RCC 7860 (cell line): ENCODE data around the gene DYRK1A.
"Not testable (repeated sequence)": the region's sequence is repeated elsewhere in the genome, so short reads cannot be mapped to it uniquely, and the experiment has no call there.

Experiments
- DNase-seq: peaks from one replicate; pipeline ENCODE4 v3.0.0-alpha.2; 2015; ENCODE audit warnings: low spot score
- FAIRE-seq: peaks from 2 replicates; lab custom pipeline; 2012; peaks lifted over from hg19 to GRCh38; lab: Jason Lieb, UNC

Gene DYRK1A

DNA sequence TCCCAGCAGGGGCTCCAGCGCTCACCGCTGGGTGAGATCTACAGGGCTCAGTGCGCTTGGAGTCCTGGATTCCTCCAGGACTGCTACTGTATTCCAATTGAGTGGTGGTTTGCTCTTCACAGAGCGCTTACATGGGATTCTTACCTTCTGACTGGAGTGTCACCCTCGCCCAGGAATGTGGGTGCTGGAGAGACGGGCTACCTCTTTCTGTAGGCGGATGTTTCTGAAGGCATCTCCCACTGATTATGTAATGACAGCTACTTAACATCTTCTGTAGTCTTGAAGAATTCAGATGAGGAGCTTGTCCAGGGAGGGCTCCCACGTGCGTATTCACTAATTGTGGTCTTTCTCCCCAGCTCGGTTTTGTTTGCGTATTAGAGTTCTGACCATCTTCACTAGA lies 154.2 kb downstream of the DYRK1A start:
- DNase-seq (no peak), FAIRE-seq (no peak)

DNA sequence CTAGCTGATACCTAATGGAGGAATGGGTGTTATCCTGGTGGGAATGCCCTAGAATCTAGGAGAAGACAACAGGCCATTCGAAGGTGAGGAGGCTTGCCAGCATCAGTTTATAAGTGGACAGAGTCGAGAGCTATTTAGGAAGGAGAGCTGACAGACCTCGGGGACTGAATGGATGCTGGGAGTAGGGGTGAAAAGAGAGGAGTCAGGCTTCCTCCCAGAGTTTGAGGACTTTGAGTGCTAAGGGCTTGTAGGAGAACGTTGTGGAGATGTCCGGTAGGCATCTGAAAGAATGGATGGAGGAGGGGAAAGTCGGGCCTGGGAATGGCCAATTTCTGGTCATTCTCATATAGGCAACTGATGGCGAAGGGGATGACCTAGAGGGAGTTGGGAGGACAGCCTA lies 155.1 kb downstream of the DYRK1A start:
- DNase-seq, result no peak
- no peak for FAIRE-seq

DNA sequence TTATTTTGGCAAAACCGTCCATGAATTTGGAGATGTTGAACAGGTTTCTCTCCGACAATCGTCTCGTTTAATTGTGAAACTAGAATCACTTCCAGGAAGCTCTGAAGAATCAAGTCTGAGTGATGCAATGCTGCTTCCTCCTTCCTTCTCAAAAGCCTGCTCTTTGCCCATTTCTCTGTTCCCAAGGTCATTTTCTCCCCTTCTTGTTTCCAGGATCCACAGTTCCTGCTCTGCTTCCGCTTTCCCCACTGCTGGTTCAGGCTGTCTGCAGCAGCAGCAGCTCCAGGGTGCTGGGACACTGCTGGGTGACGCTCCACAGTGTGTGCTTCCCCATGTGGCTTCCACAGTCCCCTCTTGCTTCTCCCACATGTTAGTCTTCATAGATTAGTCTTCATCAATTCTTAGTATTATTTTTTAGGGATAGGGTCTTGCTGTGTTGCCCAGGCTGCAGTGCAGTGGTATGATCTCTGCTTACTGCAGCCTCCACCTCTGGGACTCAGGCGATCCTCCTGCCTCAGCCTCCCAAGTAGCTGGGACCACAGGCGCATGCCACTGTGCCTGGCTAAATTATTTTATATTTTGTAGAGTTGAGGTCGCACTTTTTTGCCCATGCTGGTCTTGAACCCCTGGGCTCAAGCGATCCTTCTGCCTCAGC lies 156.2 kb downstream of the DYRK1A start:
- DNase-seq, result no peak
- FAIRE-seq, result no peak

DNA sequence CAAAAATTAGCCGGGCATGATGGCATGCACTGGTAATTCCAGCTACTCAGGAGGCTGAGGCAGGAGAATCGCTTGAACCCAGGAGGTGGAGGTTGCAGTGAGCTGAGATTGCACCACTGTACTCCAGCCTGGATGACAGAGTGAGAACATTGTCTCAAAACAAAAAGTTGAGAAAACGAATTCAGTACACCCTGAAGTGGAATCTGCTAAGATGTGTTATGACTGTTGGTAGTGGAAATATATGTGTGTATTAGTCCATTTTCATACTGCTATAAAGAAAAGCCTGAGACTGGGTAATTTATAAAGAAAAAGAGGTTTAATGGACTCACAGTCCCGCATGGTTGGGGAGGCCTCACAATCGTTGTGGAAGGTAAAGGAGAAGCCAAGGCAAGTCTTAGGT lies 158.4 kb downstream of the DYRK1A start:
- DNase-seq, FAIRE-seq: not testable (repeated sequence)

DNA sequence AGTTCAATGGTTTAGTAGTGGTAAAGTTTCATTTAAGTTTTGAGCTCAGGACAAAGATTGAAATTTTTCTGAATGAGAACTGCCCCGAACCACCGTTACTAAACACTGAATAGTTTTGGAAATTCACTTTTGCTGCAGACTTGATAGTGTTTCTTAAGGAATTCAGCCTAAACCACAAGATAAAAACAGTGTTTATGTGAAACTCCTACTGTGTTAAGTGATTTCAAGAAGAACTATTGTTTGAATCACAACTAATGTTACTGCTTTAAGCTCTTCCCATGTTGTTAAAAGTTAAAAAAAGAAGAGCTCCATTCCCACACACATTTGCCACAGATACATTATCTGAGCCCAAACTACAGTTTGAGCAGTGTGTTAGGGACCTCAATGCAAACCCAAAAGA lies 159.2 kb downstream of the DYRK1A start:
- FAIRE-seq, result no peak
- DNase-seq, result no peak

DNA sequence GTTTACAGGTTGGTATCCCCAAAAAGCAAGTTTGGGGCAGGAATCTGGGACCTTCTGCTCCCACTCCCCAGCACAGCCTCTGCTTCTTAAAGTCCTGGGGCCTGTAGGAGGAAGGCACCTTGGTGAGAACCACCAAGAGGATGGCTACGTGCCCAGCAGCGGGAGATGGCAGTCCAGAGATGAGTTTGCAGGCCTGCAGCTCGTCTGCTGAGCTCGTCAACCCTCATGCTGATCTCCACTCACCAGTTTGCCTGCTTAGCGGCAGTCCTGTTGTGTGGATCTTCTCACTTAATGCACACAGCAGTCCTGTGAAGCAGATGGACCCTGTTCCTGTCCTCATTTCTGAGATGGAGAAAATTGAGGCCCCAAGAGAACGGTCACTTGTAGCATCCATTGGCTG lies 160.5 kb downstream of the DYRK1A start:
- no peak for DNase-seq

DNA sequence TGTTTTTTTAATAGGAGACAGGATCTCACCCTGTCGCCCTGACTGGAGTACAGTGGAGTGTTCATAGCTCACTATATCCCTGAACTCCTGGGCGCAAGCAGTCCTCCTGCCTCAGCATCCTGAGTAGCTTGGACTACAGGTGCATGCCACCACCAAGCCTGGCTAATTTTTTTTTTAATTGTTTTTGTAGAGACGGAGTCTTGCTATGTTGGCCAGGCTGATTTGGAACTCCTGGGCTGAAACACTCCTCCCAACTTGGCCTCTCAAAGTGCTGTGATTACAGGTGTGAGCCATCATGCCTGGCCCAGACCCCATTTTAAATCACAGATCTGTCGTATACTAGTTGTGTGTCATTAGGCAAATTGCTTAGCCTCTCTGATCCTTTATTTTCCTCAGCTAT lies 161.1 kb downstream of the DYRK1A start:
- DNase-seq (no peak), FAIRE-seq (no peak)

More for the DNA sequence above, 160.5 kb downstream of the DYRK1A start:
- no peak for FAIRE-seq

DNA sequence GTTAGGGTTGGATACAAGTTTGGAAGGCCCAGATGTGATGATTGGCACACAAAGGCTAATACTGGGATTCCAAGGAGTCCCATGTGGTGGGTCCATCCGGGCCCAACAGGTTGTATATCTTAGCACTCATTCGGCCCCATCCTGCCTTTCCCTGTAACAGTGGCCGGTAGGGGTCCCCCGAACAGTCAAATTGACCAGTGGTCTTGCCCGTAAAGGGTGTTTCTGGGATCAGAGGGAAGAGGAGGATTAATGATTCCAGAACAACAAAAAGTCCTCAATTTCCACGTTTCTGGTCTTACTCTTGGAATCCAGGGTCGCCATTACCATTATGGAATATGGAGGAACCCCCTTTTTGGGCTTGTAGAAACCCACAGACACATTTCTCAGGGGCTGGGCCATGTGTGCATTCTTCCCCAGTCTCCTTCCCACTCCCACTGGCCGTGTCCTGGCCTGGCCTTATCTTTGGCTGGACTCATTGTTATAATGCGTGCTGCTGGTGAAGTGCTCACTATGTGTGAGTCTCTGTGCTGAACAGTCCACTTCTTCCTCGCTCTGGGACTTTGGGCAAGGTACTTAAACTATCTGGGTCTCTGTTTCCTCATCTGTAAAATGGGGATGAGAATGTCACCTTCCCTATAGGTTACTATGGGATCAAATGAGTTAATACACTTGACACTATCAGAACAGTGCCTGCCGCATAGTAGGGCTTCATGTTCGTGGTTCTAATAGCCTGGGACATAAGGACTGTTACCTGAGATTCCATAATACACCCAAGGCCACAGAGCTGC lies 161.8 kb downstream of the DYRK1A start:
- FAIRE-seq (no peak), DNase-seq (no peak)

DNA sequence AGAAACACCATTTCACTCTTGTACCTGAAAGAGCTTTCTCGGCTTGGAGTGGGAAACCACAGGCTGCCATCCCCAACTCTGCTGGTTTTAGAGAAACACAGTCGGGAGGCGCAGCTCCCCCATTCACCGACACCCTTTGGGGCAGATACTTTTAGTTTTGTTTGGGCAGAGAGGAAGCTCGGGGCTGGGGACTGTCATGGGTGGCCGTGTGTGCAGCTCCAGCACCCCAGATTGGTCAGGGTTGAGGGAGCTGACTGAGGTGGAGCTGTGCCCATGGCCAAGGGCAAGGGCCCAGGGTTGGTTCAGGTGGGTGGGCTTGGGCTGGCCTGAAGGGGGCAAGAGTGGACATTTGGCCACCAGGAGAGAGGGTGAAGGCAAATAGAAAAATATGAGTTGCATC lies 163.1 kb downstream of the DYRK1A start:
- FAIRE-seq, result no peak
- no peak for DNase-seq

DNA sequence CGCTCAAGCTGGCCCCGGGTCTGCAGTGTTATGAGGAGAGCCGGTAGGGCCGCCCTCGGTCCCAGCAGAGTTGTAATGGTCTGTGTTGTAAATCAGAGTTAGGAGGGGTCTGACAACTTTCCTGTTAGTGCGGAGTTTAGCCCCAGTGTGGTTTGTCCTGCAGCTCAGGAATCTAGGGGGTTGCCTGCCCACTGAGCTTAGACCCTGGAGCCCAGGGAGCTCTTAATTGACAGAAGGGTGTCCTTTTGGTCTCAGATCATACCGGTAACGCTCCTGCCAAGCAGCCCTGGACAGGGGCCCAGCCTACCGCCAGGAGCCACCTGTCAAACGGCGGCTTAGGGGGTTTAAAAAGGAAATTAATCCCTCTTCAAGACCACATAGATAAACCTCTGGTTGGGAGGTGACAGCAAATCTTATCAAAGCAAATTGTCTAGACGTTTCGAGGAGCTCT lies 164.4 kb downstream of the DYRK1A start:
- no peak for DNase-seq
- FAIRE-seq, result no peak

DNA sequence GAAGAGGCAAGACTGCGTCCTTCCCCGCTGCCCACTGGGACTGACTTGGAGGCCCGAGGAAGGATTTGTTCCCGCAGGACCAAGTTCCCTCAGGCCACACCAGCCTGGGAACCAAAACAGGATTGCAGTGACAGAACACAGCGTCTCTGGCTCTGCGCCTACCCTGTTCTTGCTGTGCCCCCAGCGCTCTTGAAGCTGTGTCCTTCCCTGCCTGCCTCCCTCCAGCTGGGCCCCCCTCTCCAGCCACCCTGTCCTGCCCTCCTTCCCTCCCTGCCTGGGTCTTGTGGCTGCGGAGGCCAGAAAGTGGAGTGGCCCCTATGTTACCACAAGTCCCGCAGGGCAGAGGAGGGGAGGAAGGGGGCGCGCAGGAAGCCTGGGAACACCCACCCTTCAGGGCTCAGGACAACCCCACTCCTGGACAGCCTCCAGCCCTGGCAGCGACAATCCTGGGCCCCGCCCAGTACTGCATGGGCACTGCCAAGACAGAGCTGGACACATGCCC lies 164.9 kb downstream of the DYRK1A start:
- FAIRE-seq, result no peak
- no peak for DNase-seq

DNA sequence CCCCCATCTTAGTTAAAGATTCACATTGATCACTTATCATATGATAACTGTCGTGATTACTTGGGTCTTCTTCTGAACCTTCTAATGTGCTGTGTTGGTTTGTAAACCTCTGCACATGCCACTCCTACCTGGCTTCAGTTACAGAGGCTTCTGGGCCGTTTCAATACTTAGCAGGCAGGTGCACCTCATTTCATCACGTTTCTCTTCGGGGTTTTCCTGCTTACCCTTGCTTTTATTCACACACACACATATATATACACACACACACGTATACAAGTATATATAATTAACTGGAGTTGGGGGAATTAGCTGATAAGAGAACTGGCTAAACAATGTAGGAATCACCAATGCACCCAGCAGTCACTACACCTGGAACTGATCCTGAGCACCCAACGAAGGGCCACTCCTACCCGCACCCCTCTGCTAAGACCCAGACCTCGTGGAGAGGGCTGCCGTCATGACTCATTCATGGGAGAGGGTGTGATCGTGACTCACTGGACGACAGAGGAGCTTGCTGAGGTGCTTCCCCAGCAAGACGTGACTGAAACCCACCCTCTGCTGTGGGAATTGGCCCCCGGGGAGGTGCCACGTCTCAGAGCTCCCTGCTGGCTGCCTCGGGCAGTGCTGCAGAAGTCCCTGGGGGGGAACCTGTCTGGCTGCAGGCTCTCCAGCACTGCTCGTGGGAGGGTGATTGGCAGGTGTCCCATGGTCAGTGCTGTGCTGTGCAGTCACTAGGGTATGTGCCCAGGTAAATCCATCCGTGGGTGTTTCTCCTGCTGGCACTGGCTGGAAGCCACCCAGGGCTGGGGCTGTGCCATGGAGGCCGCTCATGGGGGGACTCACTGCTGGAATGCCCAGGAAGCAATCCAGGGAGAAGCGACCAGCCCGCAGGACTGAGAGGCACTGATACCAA lies 166.6 kb downstream of the DYRK1A start:
- FAIRE-seq (no peak), DNase-seq (peak; percentile 58)

DNA sequence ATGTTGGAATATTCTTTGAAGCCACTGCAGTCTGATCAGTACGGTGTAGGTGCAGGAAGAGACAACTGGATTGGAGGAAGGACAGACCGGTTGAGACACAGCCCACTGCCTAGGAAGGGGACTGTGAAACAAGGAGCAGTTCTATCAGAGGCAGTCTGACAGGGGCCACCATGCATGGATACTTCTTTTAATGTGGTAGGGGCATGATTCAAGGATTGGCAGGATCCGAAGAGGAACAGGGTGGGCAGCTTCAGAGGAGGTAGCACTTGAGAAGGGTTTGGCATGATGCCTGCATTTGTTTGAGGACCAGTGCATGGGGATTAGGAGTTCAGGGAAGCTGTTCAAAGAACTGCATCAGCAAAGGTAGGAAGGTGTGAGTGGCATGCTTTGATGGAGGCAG lies 167.9 kb downstream of the DYRK1A start:
- DNase-seq, result no peak
- no peak for FAIRE-seq

DNA sequence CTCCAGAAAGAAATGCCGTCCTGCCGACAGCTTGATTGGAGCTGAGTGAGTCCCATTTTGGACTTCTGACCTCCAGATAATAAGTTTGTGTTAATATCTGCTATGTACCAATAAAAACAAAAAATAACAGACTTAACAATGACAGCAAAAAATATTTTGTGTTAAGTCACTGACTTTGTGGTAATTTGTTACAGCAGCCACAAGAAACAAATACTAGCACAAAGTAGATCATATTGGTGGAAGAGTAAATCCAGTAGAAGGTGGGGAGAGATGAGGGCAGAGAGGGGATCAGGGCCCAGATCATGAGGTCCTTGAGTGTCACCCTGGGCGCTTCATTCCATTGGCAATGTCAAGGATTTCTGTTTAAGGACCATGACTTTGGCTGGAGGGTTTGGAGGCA lies 168.6 kb downstream of the DYRK1A start:
- no peak for DNase-seq
- FAIRE-seq, result no peak

DNA sequence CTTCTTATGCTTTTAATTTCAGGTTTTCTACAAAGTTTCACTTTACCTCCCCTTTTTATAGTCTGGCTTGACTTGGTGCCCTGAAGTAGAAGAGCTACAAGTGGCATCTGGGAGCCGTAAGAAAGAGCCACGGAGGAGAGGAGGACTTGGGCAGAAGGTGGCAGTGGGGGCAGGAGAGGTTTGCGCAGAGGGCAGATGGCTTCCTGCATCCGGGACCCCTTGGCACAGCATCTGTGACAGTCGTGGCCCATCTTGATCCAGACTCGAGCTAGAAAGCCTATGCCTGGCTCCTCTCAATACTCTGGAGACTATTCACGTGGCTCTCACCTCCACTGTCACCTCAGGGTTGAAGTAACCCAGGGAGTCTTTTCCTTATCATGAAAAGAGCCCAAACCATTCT lies 169.1 kb downstream of the DYRK1A start:
- no peak for DNase-seq
- no peak for FAIRE-seq

DNA sequence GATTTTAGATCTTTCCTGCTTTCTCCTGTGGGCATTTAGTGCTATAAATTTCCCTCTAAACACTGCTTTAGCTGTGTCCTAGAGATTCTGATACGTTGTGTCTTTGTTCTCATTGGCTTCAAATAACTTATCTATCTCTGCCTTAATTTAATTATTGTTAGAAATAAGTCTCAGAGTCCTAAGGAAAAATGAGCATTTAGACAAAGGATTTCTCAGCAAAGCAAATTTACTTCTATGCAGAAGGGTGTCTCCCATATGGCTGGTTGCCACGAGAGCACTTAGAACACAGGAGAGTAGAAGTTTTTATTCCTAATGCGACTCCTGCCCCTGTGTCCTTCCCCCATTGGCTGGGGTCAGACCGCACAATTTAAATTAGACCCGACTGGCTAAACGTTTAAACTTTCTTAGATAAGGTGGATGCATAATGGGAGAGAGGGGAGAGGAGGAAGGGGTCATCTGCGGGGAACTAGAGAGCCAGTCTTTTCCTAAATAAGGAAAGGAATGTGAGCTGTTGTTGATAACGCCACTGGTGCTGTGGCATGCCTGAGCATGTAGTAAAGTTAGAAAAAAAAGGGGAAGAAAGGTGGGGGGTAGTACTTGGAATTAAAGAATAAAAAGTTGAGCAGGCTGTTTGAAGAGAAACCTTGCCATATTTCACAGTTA lies 170.2 kb downstream of the DYRK1A start:
- DNase-seq, result no peak
- no peak for FAIRE-seq

DNA sequence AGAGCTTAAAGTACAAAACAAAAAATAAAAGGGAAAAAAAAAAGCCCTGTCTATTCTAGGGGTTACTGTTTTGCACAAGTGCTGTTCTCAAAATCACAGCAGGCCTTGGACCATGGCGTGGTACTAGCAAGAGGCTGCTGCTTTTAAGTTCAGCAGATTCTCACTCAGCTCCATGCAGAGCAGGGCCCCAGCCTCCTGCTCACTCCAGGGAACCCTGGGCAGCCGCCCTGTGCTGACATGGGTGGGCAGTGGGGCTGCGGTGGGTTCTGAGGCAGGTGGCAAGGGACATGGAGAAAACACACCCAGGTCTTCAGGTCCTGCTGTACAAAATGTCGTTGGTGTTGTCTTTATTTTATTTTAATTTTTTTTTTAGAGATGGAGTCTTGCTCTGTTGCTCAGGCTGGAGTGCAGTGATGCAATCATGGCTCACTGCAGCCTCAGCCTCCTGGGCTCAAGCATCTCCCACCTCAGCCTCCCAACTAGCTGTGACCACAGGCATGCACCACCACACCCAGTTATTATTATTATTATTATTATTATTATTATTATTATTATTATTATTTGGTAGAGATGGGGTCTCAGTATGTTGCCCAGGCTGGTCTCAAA lies 170.9 kb downstream of the DYRK1A start:
- FAIRE-seq (no peak), DNase-seq (no peak)

DNA sequence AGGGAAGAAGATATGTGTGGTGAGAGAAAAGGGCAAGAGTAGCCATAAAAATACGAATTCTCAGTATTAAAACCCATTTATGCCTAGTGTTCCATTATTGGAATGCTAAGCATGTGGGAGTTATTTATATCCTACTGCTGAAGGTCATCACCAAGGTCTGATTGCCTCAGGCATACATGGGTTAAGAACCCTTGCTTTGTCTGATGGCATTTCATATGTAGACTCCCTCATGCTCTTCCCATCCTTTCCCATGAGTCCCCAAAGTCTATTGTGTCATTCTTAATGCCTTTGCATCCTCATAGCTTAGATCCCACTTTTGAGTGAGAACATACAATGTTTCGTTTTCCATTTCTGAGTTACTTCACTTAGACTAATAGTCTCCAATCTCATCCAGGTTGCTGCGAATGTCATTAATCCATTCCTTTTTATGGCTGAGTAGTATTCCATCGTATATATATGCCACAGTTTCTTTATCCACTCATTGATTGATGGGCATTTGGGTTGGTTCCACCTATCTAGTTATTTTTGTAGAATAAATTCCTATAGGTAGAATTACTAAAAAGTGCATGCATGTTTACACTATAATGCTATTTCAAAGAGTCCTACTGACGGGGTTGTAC lies 172.5 kb downstream of the DYRK1A start:
- no peak for DNase-seq

DNA sequence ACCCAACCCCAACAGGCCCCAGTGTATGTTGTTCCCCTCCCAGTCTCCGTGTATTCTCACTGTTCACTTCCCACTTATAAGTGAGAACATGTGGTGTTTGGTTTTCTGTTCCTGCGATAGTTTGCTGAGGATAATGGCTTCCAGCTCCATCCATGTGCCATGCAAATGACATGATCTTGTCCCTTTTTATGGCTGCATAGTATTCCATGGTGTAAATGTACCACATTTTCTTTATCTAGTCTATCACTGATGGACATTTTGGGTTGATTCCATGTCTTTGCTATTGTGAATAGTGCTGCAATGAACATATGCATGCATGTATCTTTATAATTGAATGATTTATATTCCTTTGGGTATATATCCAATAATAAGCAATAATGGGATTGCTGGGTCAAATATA lies 174.6 kb downstream of the DYRK1A start:
- not testable (repeated sequence) for DNase-seq, FAIRE-seq

More for the DNA sequence above, 172.5 kb downstream of the DYRK1A start:
- FAIRE-seq, result no peak

DNA sequence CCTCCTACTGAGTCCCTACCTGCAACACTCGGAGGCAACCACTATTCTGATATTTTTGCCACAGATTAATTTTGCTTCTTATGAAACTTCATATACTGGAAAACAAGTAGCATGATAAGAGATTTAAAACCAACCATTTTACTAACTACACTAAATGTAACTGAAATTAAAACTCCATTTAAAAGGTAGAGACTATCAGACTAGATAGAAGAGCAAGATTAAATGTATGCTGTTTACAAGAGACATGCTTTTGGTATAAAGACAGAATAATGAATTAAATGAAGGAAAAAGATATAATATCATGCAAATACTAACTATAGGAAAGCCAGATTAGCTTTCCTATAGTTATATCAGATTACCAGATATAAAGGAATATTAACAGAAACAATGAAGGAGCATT lies 175.9 kb downstream of the DYRK1A start:
- DNase-seq (no peak), FAIRE-seq (no peak)
